GM12891 (cell line): ENCODE measurements around the gene DTX3L.

ENCODE experiments used
- POLR2A ChIP-seq: IDR thresholded peaks from 2 replicates; pipeline ENCODE4 v1.6.1; 2011; ENCODE audit warnings: low read depth, low read length, control low read depth
- POLR2AphosphoS5 ChIP-seq: IDR thresholded peaks from 2 replicates; pipeline ENCODE4 v1.6.1; 2011; ENCODE audit warnings: low read depth, low read length, control low read depth
- POU2F2 ChIP-seq: IDR thresholded peaks from 2 replicates; pipeline ENCODE4 v1.6.1; 2011; ENCODE audit warnings: low read depth, mild to moderate bottlenecking, control low read depth, low read length, moderate library complexity
- SPI1 ChIP-seq: IDR thresholded peaks from 2 replicates; pipeline ENCODE4 v1.6.1; 2011; ENCODE audit warnings: low read depth, low read length, control low read depth
- TAF1 ChIP-seq: IDR thresholded peaks from 2 replicates; pipeline ENCODE4 v1.6.1; 2011; ENCODE audit warnings: low read depth, low read length, control low read depth

DNA sequence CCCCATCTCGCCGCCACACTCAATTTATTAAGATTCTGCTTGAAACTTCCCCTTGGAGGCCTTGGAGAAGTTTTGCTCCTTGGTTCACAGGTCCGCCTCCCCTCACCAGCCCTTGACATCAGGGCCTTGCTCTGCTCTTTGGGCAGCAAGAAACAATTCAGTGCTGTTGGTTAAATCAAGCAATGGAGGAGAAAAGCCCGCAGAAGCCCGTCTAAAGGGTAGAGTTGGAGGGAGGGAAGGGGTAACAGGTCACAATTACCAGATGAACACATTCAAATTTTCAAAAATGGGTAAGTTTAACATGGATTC lies 467 bp upstream of the DTX3L start:
- no peak for TF ChIP-seq POLR2AphosphoS5
- TF ChIP-seq POLR2A: no peak
- TF ChIP-seq POU2F2: no peak
- TF ChIP-seq SPI1: no peak
- TF ChIP-seq TAF1: no peak
